Right kidney (tissue), 1 donor: ENCODE results near the gene IARS1.

Source experiments
- DNase-seq: peaks from one replicate; pipeline ENCODE4 v3.0.0-alpha.2; 2016

IARS1 gene

DNA sequence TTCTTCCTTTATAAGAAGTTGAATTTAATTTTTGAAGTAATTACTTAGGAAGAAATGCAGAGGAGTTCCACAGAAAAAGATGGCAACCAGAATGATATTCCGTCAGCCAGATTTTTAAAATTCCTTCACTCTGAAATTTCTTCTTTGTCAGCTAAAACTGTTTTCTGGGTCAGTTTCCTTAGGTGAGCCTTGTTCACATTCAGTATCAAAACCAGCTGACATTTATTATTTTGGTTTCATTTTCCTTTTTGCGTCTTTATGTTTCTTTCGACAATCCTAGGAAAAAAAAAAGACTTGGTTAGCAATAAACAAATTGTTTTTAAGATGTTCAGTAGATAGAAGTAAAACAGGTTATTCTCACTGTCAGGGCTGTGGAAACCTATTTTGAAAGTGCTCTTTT, 4.1 kb upstream of the IARS1 start:
- no peak for DNase-seq

DNA sequence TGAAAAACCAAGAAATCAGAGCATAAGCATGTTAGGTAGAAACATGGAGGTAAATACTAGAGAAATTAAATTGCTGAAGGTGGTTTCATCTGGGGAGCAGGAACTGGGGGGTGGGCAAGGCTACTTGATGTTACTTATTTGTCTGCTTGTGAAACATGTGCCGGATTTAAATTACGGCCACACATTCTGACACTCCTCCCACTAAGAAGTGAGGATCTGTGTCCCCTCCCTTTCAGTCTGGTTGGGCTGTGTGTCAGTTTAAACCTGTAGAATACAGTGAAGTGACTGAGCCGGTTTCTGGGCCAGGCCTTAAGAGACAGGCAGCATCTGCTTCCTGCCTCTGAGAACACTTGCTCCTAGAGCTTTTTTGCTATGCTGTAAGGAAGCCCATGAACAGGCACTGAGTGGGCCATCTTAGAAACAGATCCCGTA, 2.3 kb upstream of the IARS1 start:
- no peak for DNase-seq

DNA sequence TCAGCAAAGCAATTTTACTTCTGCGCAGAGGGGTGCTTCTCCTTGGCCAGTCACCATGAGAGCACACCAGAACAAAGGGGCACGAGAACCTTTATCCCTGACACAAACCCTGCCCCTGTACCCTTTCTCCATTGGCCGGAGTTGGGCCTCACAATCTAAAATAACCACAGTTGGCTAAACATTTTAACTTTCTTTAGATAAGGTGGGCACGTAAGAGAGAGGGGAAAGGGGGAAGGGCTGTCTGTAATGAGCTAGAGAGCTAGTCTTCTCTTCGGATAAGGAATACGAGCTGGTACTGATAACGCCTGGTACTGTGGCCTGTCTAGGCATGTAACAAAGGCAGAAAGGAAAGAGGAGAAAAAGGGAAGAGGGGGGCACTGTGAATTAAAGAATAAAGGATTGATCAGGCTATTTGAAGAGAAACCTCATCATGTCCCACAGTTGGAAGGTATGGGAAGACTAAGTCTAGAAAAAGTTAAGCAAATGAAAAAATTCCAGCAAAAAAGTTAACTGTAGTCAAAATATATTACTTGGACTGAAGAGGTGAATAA, 1.8 kb upstream of the IARS1 start:
- DNase-seq: no peak

DNA sequence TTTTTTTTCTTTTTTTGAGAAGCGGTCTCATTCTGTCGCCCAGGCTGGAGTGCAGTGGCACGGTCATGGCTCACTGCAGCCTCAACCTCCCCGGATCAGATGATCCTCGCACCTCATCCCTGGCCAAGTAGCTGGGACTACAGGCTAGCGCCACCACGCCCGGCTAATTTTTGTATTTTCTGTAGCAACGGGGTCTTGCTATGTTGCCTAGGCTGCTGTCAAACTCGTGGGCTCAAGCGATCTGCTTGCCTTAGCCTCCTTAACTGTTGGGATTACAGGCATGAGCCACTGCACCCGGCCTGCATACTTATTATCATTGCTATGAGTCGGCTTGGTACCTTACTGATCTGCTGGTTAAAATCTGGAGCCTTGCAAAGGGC, 790 bp upstream of the IARS1 start:
- DNase-seq: peak; percentile 57

DNA sequence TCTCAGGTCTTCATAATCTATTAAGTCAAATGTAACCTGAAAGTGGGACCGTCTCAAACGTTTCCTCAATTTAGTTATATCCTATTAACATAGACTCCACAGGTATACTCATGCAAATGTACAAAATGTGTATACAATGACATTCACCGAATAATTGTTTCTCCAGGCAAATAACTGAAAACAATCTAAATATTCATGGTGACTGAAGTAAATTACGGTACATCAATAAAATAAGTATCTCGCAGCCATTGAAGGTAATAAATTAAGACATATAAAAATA, 482 bp downstream of the IARS1 start:
- DNase-seq: no peak

DNA sequence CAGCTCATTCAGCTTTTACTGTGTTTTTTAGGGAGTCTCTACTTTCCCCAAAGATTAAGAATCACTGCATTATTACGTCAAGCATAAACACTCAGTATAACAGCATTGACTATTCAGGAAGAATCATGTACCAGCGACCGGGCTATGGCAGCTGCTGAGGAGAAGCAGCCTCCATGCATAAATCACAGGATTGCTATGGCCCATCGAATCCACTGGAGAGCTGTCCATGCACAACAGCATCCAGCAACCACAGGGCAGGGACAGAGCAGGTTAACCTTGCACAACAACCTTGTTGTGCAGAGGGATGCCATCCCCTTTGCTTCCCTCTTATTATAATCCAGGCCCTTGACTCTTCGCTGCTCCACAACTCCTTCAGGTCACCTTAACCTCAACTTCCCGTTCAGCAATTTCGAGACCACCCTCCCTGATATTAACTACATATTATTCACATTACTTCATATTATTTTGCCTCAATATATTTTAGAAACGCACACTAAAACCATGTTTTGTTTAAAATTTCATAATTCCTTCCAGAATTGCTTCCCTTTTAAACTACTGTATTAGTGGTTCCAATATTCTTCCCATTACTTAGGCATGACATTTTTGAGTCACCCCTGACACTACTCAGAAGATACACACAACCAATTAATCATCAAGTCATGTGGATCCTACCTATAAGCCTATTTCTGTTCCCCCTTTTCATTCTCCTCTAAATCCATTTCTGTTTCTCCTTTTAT, 991 bp downstream of the IARS1 start:
- DNase-seq: no peak

DNA sequence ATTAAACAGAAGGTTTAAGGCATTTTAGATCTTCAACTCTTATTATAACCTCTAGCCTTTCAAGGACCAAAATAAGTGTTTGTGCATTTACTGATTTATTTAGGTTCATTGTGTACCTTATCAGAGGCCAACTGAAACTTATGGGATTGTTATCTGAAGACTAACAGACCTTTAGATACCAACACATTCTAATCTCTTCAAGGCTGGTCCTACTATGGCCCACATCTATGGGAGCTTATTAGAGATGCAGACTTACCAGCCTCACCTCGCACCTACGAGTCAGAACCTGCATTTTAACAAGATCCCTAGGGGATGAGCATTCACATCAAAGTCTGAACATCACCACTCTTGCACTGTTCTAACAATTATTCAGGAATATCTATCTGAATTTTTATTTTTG, 1.9 kb downstream of the IARS1 start:
- no peak for DNase-seq

DNA sequence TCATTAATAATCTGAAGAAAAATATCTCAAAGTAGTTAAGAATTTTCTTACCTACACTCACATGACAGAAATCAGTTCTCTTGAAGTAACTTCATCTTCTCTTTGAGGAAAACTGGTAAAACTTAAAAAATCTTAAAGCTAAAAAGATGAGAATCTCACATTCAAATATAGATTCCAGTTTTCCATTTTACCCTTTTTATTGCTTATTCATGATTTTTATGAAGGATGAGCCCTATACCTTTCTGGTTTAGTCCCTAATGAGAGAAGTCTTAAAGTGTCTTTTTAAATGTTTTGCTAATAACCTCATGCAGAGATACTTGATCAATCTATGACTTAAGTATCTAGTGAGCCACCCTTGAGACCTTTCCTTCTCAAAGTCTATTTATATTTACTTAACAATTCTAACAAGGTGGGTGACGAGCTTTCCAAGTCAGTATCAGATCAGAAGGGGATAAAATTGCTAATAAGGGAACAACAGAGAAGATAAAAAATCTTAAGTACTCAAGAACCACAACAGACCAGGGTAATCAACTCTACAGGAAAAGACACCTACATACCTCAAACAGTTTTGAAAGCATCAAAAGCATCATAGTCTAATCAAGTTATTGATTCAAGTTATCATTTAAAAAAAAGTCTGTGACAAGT, 2.6 kb downstream of the IARS1 start:
- DNase-seq: no peak

DNA sequence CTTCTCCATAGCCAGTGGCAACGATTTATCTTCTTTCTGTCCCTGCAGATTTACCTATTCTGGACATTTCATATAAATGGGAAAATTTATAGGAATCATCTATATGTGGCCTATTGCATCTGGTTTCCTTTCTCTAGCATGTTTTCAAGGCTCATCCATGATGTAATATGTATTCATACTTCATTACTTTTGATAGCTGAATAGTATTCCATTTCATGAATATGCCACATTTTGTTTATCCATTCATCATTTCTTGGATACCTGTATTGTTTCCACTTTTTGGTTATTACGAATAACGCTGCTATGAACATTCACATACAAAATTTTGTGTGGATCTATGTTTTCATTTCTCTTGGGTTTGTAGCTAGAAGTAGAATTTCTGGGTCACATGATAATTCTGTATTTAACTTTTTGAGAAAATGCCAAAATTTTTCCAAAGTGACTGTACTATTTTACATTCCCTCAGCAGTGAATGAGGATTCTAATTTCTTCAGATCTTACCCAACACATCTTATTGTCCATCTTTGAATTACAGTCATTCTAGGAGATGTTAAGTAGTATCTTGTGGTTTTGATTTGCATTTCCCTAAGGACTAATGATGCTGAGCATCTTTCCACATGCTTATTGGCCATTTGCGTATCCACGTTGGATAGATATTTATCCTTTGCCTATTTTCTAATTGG, 3.6 kb downstream of the IARS1 start:
- no peak for DNase-seq

DNA sequence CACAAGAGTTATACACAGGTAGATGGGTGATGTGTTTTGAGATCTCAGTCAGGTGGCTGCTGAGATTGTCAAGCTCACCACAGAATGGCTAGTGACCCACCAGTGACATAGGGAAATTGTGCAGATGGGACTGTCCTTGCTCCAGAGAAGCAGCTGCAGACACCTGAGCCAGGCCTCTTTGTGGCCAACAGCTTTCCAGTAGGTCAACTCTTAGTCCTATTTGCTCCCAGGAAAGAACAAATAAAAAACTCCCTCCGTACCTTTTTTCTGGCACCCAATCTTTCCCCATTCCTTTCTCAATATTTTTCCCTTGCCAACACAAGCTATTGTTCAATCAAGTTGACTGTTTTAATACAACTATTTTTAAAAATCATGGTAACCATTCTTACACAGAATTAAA, 14.2 kb downstream of the IARS1 start:
- no peak for DNase-seq

DNA sequence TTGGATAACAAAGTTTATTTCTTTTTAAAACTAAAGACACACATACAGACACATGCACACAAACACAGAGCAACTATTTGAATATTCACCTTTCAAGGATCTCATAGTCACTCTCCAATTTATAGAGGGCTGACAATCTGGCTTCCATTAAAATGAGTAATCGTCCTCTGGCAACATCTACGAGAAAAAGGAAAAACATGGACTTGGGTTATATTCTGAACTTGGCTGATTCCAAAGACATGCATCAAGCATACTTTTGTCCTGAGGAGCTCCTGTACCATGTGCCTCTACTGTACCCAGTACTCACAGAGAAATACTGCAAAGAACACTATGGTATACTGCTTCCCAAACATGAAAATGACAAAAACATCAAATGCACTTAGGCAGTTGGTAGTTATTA, 15.4 kb downstream of the IARS1 start:
- no peak for DNase-seq

DNA sequence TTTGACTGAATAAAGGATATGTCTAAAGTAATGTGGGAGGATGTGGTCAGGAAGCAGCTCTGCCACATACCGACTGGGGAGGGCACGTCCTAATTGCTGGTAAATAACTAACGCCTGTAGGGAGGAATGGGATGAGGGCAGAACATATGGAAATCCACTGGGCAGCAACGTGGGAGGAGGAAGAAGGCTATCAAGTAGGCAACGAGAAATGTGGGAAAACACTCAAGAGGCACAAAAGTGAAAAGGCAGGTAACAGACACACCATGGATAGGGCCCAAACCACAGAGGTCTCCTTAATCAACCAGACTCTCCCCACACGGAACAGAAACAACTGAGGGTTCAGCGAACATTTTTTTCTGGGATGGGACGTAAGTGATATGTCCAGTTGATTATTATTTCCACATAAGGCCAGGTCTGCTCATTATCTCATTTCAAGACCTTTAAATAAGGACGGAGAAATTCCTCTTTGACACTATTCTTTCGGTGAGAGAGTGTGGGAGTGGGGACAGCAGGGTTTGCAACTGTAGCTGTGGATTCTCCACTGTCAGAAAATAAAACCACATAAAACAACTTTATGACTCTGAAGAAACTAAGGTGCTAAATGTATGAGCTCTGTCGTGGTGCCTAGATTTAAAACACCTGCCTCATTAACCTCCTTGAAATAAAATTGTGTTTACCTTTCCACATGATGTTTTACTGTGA, 17.0 kb downstream of the IARS1 start:
- peak; percentile 50 for DNase-seq

DNA sequence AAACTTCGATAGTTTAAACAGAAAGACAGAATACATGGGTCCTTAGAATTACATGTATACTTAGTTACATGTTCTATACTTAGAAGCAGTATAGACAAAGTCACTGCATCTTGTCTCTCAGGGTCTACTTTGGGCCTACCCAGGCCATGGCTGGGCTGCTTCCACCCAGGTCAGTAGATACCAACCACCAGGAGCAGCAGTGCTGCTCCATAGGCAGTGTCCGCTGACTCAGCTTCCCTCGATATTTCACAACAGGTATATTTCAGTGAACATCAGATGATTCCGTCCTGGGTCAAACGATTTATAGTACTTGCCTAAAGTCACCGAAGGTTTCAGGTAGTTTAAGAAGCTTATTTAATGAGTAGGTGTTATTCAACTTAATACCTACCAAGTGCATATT, 18.0 kb downstream of the IARS1 start:
- no peak for DNase-seq

DNA sequence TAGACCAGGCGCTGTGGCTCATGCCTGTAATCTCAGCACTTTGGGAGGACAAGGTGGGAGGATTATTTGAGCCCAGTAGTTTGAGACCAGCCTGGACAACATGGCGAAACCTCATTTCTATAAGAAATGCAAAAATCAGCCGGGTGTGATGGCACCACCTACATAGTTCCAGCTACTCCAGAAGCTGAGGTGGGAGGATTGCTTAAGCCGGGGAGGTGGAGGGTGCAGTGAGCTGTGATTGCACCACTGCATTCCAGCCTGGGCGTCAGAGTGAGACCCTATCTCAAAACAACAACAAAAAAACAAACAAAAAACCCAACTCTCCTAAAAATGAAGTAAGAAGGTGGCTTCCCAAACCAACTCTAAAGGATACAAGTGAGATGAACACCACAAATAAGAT, 23.0 kb downstream of the IARS1 start:
- no peak for DNase-seq

DNA sequence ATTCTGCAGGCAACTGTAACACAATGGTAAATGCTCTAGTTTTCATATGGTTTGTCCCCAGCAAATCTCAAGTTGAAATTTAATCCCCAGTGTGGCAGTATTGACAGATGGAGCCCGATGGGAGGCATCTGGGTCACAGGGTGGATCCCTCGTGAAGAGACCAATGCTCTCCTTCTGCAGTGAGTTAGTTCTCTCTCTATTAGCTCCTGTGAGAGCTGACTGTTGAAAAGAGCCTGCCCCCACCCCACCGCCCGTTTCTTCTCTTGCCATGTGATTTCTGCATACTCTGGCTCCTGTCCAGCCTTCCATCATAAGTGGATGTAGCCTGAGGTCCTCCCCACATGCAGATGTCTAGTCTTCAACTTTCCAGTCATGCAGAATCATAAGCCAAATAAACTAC, 27.0 kb downstream of the IARS1 start:
- DNase-seq: no peak

DNA sequence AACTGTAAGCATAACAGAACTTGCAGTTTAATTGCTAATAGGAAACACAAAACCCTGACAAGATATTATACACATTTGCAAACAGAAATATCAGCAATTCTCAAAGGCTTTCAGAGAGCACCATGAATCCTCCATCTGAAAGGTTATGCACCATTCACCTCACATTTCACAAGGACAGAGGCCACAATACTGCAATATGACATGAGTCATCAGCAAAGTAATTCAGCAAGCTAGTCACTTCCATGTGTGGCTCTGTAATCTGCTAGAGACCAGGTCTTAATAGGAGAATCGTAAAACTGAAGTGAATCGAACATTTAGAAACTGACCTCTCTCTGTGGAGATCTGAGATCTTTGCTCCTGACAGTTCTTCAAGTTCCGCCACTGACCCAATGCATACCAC, 28.3 kb downstream of the IARS1 start:
- DNase-seq: no peak

DNA sequence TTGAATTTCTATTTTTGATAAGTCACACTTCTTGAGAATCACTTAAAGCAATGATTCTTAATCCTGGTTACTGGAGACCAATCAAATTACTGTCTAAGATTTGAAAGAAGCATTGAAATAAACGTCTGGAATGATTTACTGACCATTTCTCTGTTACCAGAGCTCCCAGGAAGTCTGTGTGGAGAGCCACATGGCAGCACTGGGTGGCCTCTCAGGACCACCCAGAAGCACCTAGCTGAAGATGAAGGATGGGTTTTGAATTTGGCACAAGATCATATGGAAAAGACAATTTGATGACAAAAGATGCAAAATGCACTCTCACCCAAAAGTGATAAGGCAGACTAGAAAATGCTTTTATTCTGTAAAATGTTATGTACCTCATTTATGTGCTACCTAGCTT, 30.4 kb downstream of the IARS1 start:
- no peak for DNase-seq

DNA sequence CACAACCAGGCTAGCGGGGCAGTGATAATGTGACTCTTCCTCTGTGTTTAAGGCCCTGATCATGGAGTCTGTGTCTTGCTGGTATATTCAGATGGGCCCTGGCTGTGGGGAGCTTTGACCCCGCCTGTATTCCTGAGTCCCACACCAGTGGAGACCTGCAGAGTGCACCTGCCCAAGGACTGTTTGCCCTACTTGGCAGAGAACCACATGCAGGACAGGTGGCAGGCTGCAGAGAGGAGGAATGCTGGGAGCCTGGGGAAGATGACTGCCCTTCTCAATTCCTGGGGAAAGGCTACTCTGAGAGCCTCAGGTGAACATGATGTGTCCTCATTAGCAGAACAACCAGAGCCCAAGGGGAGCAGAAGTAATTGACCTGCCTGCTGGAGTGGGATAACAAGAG, 36.2 kb downstream of the IARS1 start:
- DNase-seq: no peak

DNA sequence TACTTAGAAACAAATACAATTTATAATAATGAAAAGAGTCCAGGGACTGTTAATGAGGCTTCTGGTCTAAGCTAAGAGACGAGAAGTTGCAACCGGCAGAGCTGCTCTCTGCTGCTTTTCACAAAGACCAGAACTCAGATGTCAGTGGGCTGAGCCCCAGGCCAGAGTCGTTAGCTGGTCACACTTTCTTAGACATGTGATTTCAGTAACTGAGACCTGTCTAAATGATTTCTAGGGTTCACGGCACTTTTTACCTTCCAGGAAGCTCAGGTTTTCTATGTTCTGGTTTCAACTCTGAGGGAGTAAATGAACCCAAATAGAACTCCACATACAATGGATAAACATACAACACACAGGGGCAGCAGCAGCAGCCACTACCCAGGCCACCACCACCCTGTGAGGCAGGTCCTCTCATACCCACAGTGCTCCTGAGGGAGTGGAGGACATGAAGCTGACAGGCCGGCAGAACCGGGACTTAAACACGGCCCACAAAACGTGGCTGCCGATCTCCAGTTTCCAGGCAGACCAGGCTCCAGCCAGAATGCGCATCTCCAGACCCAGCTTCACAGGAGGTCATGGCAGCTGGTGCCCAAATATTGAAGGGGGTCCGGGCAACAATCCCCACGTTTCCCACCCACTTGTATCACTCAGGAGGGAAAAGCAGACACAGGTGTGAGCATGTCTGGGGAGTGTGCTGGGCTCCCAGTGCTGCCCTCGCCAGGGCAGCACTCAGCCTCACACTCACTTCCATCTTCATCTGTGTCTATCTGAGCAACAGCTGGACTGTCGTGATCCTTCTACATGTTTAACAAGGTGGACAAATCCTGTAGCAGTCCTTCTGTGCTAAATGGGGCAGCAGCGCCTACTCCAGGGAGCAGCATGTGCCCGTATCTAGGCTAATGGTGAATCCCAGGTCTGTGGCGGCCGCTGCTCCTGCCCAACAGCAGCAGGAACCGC, 38.8 kb downstream of the IARS1 start:
- peak; percentile 28 for DNase-seq

DNA sequence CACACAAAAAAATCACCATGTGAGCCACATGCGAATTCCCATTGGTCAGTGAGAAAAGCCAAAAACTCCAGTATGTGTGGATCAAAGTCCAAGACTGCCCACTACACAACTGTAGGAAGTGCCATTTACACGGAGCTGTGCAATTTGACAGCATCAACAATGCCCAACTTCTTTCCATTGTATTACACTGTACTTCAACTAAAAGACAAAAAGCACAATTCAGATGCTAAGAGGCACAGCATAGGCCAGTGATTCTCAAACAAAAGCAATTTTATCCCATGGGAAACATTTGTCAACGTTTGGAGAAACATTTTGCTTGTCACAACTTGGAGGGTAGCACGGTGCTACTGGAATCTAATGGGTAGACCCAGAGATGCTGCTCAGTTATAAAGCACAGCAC, 39.8 kb downstream of the IARS1 start:
- DNase-seq: no peak

DNA sequence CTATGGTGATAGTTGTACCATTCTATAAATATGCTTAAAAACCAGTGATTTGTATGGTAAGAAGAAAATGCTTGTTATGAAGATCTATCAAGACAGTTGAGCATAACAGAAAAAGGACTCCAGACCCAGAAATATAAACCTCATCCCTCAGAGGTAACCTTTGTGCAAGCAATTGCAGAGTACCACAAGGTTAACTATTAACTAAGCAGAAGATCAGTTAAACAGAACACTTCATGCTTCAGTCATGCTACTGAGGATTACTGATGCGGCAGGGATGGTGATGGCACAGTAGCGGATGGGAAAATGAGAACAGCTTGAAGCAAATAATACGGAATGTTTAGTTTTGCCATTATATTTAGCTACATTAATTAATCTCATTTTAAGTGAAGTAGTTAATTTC, 45.5 kb downstream of the IARS1 start:
- no peak for DNase-seq

DNA sequence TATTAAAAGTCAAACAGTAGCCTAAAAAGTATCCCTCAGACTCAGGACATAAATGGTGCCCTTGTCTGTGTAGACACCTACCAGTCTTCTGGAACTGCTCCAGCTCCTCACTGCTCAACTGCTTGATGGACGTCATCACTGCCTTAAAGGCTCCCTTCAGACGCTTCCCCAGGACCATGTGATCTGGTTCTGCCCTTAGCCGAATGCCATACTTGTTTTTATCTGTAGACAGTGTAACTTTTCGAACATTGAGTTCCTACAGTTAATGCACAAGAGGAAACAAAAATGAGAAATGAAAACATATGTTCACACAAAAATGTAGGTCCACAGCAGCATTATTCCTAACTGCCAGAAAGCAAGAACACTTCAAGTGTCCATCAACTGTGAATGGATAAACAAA, 46.2 kb downstream of the IARS1 start:
- no peak for DNase-seq
